Hepatocyte (in vitro differentiated cells): Measurements from ENCODE around the gene ZNF3. TPM values are rescaled to one million over a fixed set of nuclear protein-coding genes. Genes with fewer than 3 reads are reported as not detected.

Source experiments
- DNase-seq: peaks from one replicate; pipeline ENCODE4 v3.0.0-alpha.2; 2016; ENCODE audit warnings: low spot score
- H2AFZ ChIP-seq: fragments of 200-600 bp; sonication (generic); 2 replicates; pipeline ENCODE4 v1.6.0; 2016; ENCODE audit warnings: antibody characterized with exemption, mild to moderate bottlenecking
- H3K27ac ChIP-seq: fragments of 200-600 bp; sonication (generic); 2 replicates; pipeline ENCODE4 v1.5.1; 2016; ENCODE audit warnings: mild to moderate bottlenecking
- H3K27me3 ChIP-seq: fragments of 200-600 bp; sonication (generic); 2 replicates; pipeline ENCODE4 v1.6.1; 2016
- H3K36me3 ChIP-seq: fragments of 200-600 bp; sonication (generic); replicated peaks from 2 replicates; pipeline ENCODE4 v1.5.1; 2016; ENCODE audit warnings: low read depth; ENCODE audit not compliant: insufficient read depth
- H3K4me1 ChIP-seq: fragments of 200-600 bp; sonication (generic); 2 replicates; pipeline ENCODE4 v1.5.1; 2016; ENCODE audit warnings: mild to moderate bottlenecking, moderate library complexity; ENCODE audit not compliant: insufficient read depth
- H3K4me2 ChIP-seq: fragments of 200-600 bp; sonication (generic); 2 replicates; pipeline ENCODE4 v1.6.0; 2016
- H3K4me3 ChIP-seq: fragments of 200-600 bp; sonication (generic); 2 replicates; pipeline ENCODE4 v1.5.1; 2016; ENCODE audit warnings: mild to moderate bottlenecking
- H3K79me2 ChIP-seq: fragments of 200-600 bp; sonication (generic); 2 replicates; pipeline ENCODE4 v1.6.0; 2017; ENCODE audit warnings: mild to moderate bottlenecking
- H3K9me2 ChIP-seq: fragments of 200-600 bp; sonication (generic); replicated peaks from 2 replicates; pipeline ENCODE4 v1.6.0; 2017; ENCODE audit warnings: mild to moderate bottlenecking; ENCODE audit not compliant: insufficient read depth
- H3K9me3 ChIP-seq: fragments of 200-600 bp; sonication (generic); 2 replicates; pipeline ENCODE4 v1.5.1; 2016; ENCODE audit warnings: low read depth, mild to moderate bottlenecking
- H4K20me1 ChIP-seq: fragments of 200-600 bp; sonication (generic); 2 replicates; pipeline ENCODE4 v1.6.0; 2016; ENCODE audit warnings: mild to moderate bottlenecking; ENCODE audit not compliant: insufficient read depth, poor library complexity, severe bottlenecking
- EZH2 ChIP-seq: fragments of 200-600 bp; sonication (generic); IDR thresholded peaks from 2 replicates; pipeline ENCODE4 v1.6.1; 2016; ENCODE audit warnings: antibody characterized with exemption, mild to moderate bottlenecking, borderline replicate concordance
- EZH2phosphoT487 ChIP-seq: fragments of 200-600 bp; sonication (generic); IDR thresholded peaks from one replicate; pipeline ENCODE4 v1.6.1; 2018; ENCODE audit warnings: antibody characterized with exemption, mild to moderate bottlenecking, low read depth, moderate library complexity; ENCODE audit not compliant: unreplicated experiment, severe bottlenecking
- WGBS: methylation state at CpG from one replicate; pipeline ENCODE4 v1.1.6; 2016; ENCODE audit warnings: low lambda C conversion rate; ENCODE audit errors: missing lambda C conversion rate; 5-methylcytosine and 5-hydroxymethylcytosine counted together
- polyA plus RNA-seq: library from polyadenylated mRNA; unstranded; fragments of >200 nt; fragmentation: Nextera tagmentation; extraction: Ambion mirVana; gene quantifications from 2 replicates; pipeline ENCODE4 v1.2.1, GENCODE V29; 2016
- total RNA-seq: library from RNA; depleted of rRNA; stranded (reverse); fragments of >200 nt; gene quantifications from 2 replicates; pipeline ENCODE4 v1.2.3, GENCODE V29; 2014
- TF ChIP-seq, protein P1 (sequence below): fragments of 200-600 bp; sonication (generic); IDR thresholded peaks from 2 replicates; pipeline ENCODE4 v1.5.1; 2016; ENCODE audit warnings: antibody characterized with exemption, mild to moderate bottlenecking; ENCODE audit not compliant: poor library complexity

ZNF3 gene
- total and polyA plus RNA-seq, 2 experiments from 2014 or later: 20.7 to 35.6 TPM

DNA sequence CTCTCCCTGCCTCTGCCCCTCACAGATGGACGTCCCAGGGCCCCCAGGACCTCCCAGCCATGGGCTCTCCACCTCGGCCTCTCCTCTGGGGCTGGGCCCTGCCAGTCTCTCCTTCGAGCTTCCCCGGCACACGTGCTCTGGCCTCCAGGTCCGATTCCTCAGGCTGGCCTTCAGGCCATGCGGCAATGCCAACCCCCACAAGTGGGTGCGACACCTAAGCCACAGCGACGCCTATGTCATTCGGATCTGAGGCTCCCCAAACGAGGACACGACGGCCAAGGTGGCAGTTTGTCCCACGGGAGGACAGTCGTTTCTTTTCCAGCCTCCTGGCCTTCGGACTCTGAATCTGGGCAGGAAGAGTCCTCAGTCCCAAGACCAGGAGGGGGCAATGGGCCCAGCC lies 25.1 kb upstream of the ZNF3 start:
- H3K36me3 ChIP-seq: no peaks in the 10 kb centered on the region

DNA sequence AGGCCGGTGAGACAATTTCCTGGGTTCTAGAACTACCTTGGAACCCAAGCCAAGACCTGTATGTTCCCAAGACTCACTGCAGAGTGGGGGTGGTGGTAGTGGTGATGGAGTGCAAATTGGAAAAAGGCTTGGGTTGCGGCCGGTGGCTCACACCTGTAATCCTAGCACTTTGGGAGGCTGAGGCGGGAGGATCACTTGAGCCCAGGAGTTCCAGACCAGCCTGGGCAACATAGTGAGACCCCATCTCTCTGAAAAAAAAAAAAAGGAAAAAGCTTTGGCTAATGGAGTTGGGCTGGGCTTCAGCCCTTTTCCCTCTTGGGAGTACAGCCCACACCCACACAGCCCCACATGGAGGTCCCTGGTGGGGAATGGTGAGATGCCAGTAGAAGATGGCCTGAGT lies 24.0 kb upstream of the ZNF3 start:
- DNase-seq: no peak
- Histone ChIP-seq H3K79me2 (peaks cover 9% of the 10 kb centered on the region), H2AFZ (no peak overlapping the region), H3K4me2 (no peak overlapping the region), H3K27me3 (no peaks in the 10 kb centered on the region), H3K36me3 (no peaks in the 10 kb centered on the region), H3K9me2 (no peaks in the 10 kb centered on the region), H3K4me3 (no peak overlapping the region), H3K9me3 (no peaks in the 10 kb centered on the region), H3K27ac (no peak overlapping the region), H4K20me1 (no peaks in the 10 kb centered on the region), H3K4me1 (no peaks in the 10 kb centered on the region)
- TF ChIP-seq, protein P1, sequence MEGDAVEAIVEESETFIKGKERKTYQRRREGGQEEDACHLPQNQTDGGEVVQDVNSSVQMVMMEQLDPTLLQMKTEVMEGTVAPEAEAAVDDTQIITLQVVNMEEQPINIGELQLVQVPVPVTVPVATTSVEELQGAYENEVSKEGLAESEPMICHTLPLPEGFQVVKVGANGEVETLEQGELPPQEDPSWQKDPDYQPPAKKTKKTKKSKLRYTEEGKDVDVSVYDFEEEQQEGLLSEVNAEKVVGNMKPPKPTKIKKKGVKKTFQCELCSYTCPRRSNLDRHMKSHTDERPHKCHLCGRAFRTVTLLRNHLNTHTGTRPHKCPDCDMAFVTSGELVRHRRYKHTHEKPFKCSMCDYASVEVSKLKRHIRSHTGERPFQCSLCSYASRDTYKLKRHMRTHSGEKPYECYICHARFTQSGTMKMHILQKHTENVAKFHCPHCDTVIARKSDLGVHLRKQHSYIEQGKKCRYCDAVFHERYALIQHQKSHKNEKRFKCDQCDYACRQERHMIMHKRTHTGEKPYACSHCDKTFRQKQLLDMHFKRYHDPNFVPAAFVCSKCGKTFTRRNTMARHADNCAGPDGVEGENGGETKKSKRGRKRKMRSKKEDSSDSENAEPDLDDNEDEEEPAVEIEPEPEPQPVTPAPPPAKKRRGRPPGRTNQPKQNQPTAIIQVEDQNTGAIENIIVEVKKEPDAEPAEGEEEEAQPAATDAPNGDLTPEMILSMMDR: no peak
- 88% methylated on average over 4 of the region's 4 CpGs for WGBS

More for the DNA sequence above, 25.1 kb upstream of the ZNF3 start:
- Histone ChIP-seq H3K4me3 (no peak overlapping the region), H3K4me2 (no peak overlapping the region), H3K4me1 (no peaks in the 10 kb centered on the region), H3K27ac (no peak overlapping the region), H3K27me3 (no peaks in the 10 kb centered on the region), H3K9me3 (no peaks in the 10 kb centered on the region), H3K79me2 (peaks cover 9% of the 10 kb centered on the region), H4K20me1 (no peaks in the 10 kb centered on the region), H3K9me2 (no peaks in the 10 kb centered on the region), H2AFZ (no peak overlapping the region)
- WGBS: 94% methylated on average over 15 of the region's 17 CpGs
- DNase-seq: no peak
- TF ChIP-seq, protein P1: no peak
- TF ChIP-seq EZH2phosphoT487 (no peak), EZH2 (no peak)

DNA sequence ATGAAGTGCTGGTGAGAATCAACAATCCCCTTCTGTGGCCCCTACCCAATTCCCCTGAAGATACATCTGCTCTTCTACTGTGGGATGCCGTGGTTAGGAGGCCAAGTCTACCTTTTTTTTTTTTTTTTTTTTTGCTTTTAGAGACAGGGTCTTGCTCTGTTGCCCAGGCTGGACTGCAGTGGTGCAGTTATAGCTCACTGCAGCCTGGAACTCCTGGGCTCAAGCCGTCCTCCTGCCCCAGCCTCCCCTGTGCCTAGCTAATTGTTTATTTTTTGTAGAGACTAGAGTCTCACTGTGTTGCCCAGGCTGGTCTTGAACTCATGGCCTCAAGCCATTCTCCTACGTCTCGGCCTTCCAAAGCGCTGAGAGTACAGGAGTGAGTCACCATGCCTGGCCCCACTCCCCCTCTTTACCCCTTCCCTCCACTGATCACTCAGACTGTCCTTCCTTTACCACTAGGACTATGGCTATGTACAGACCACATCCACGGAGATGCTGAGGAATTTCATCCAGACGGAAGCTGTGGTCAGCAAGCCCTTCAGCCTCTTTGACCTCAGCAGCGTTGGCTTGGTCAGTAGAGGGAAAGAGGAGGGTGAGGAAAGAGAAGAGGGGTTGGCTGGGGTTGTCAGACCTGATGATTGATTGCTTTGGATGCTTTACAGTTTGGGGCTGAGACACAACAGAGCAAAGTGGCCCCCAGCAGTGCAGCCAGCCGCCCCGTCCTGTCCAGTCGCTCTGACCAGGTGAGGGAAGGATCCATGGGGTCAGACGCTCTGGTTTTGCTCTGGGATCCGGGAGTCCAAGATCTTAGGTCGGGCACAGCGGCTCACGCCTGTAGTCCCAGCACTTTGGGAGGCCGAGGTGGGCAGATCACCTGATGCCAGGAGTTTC lies 21.7 kb upstream of the ZNF3 start:
- TF ChIP-seq EZH2phosphoT487 (no peak), EZH2 (no peak)
- TF ChIP-seq, protein P1: no peak
- H3K36me3 ChIP-seq: no peaks in the 10 kb centered on the region
- 90% methylated on average over 17 of the region's 17 CpGs for WGBS
- H3K9me3 ChIP-seq: no peaks in the 10 kb centered on the region
- peaks cover 30% of the 10 kb centered on the region for H3K79me2 ChIP-seq
- no peaks in the 10 kb centered on the region for H4K20me1 ChIP-seq
- H3K27me3 ChIP-seq: no peaks in the 10 kb centered on the region
- H3K4me1 ChIP-seq: peaks cover 10% of the 10 kb centered on the region
- no peak overlapping the region for H2AFZ ChIP-seq
- H3K4me3 ChIP-seq: no peak overlapping the region
- H3K9me2 ChIP-seq: no peaks in the 10 kb centered on the region
- no peak overlapping the region for H3K27ac ChIP-seq
- DNase-seq: no peak
- H3K4me2 ChIP-seq: peak overlapping the region; percentile 73
